Smooth muscle cell (in vitro differentiated cells): ENCODE results near the gene IVD. TPM values are rescaled to one million over a fixed set of nuclear protein-coding genes. Genes with fewer than 3 reads are reported as not detected.

ENCODE experiments used
- DNase-seq: peaks from one replicate; lab custom pipeline; 2025; ENCODE audit not compliant: unreplicated experiment; lab: John Stamatoyannopoulos, UW
- H2AFZ ChIP-seq: fragments of 200-600 bp; sonication (generic); 2 replicates; pipeline ENCODE4 v1.6.0; 2016; ENCODE audit warnings: antibody characterized with exemption, low read depth, mild to moderate bottlenecking
- H3F3A ChIP-seq: fragments of 200-600 bp; sonication (generic); 2 replicates; pipeline ENCODE4 v1.6.0; 2017; ENCODE audit warnings: antibody characterized with exemption, low read depth
- H3K27ac ChIP-seq: fragments of 200-600 bp; sonication (generic); 2 replicates; pipeline ENCODE4 v1.5.1; 2016; ENCODE audit warnings: low read depth, mild to moderate bottlenecking
- H3K27me3 ChIP-seq: fragments of 200-600 bp; sonication (generic); 2 replicates; pipeline ENCODE4 v1.6.1; 2016; ENCODE audit warnings: low read depth, mild to moderate bottlenecking
- H3K36me3 ChIP-seq: fragments of 200-600 bp; sonication (generic); 2 replicates; pipeline ENCODE4 v1.5.1; 2016; ENCODE audit warnings: low read depth
- H3K4me1 ChIP-seq: fragments of 200-600 bp; sonication (generic); 2 replicates; pipeline ENCODE4 v1.5.1; 2016; ENCODE audit warnings: low read depth
- H3K4me2 ChIP-seq: fragments of 200-600 bp; sonication (generic); 2 replicates; pipeline ENCODE4 v1.6.0; 2016; ENCODE audit warnings: mild to moderate bottlenecking
- H3K4me3 ChIP-seq: fragments of 200-600 bp; sonication (generic); 2 replicates; pipeline ENCODE4 v1.5.1; 2016; ENCODE audit warnings: mild to moderate bottlenecking
- H3K79me2 ChIP-seq: fragments of 200-600 bp; sonication (generic); 2 replicates; pipeline ENCODE4 v1.6.0; 2016; ENCODE audit warnings: low read depth, mild to moderate bottlenecking
- H3K9ac ChIP-seq: fragments of 200-600 bp; sonication (generic); 2 replicates; pipeline ENCODE4 v1.6.0; 2016; ENCODE audit warnings: low read depth
- H3K9me3 ChIP-seq: fragments of 200-600 bp; sonication (generic); replicated peaks from 2 replicates; pipeline ENCODE4 v1.5.1; 2016; ENCODE audit warnings: low read depth
- H4K20me1 ChIP-seq: fragments of 200-600 bp; sonication (generic); 2 replicates; pipeline ENCODE4 v1.6.0; 2016; ENCODE audit warnings: low read depth
- CTCF ChIP-seq: fragments of 200-600 bp; sonication (generic); IDR thresholded peaks from 2 replicates; pipeline ENCODE4 v1.5.1; 2017; ENCODE audit warnings: borderline replicate concordance, mild to moderate bottlenecking, antibody characterized with exemption; ENCODE audit not compliant: insufficient read depth, poor library complexity, severe bottlenecking
- WGBS: methylation state at CpG from one replicate; pipeline ENCODE4 v1.1.7; 2016; ENCODE audit warnings: low lambda C conversion rate; 5-methylcytosine and 5-hydroxymethylcytosine counted together
- polyA plus RNA-seq: library from polyadenylated mRNA; unstranded; fragments of >200 nt; fragmentation: Nextera tagmentation; extraction: Ambion mirVana; gene quantifications from 2 replicates; pipeline ENCODE4 v1.2.1, GENCODE V29; 2016
- total RNA-seq: library from RNA; depleted of rRNA; stranded (reverse); fragments of >200 nt; gene quantifications from 2 replicates; pipeline ENCODE4 v1.2.3, GENCODE V29; 2014

IVD gene
- total and polyA plus RNA-seq, 2 experiments from 2014 or later, result 17.4 to 37.8 TPM

DNA sequence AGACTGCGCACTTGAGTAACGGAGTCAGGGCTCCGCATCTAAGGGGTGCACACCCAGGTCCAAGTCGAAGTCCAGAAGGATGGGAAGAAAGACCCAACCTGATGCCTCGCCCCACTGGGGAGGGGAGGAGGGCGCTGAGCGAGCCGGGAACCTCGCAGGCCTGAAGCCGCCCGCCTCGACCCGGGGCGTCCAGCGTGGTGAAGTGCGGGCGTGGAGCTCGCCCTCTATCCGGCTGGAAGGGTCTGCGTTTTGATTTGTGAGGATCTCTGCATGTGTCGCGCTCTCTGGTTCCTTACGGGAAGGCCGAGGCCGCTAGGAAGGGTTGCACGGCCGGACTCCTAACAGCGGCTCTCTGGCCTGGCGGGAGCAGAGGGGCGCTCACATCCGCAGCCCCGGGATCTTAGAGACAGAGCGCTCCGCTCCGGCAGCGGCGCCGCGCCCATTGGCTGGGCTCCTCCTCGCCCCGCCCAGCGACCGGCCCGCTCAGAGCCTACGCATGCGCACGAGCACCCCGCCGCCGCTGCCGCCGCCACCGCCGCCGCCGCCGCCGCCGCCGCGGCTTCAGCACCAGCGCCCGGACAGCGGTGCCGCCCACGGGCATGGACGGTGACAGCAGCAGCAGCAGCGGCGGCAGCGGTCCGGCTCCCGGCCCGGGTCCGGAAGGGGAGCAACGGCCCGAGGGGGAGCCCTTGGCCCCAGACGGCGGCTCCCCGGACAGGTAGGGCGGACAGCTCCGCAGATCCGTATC, 47.7 kb upstream of the IVD start, which contains the start of gene DISP2:
Gene DISP2, plus strand, starts transcription at position 497 of the 748 bp plus-strand sequence. Its CDS starts 103 bp downstream, at position 600.
- DNase-seq, result peak; percentile 82
- Histone ChIP-seq H3F3A (no peaks in the 10 kb centered on the region), H3K4me1 (no peaks in the 10 kb centered on the region), H4K20me1 (no peaks in the 10 kb centered on the region), H3K9me3 (no peaks in the 10 kb centered on the region), H2AFZ (peak within 1 kb of the TSS; percentile 98), H3K4me3 (peak within 1 kb of the TSS; percentile 59), H3K36me3 (no peaks in the 10 kb centered on the region), H3K27me3 (peaks cover 12% of the 10 kb centered on the region), H3K27ac (no peak within 1 kb of the TSS), H3K9ac (no peak within 1 kb of the TSS), H3K79me2 (no peaks in the 10 kb centered on the region), H3K4me2 (peak within 1 kb of the TSS; percentile 96)
- WGBS, result 5% methylated on average over 69 of the region's 82 CpGs
- no peak for TF ChIP-seq CTCF

DNA sequence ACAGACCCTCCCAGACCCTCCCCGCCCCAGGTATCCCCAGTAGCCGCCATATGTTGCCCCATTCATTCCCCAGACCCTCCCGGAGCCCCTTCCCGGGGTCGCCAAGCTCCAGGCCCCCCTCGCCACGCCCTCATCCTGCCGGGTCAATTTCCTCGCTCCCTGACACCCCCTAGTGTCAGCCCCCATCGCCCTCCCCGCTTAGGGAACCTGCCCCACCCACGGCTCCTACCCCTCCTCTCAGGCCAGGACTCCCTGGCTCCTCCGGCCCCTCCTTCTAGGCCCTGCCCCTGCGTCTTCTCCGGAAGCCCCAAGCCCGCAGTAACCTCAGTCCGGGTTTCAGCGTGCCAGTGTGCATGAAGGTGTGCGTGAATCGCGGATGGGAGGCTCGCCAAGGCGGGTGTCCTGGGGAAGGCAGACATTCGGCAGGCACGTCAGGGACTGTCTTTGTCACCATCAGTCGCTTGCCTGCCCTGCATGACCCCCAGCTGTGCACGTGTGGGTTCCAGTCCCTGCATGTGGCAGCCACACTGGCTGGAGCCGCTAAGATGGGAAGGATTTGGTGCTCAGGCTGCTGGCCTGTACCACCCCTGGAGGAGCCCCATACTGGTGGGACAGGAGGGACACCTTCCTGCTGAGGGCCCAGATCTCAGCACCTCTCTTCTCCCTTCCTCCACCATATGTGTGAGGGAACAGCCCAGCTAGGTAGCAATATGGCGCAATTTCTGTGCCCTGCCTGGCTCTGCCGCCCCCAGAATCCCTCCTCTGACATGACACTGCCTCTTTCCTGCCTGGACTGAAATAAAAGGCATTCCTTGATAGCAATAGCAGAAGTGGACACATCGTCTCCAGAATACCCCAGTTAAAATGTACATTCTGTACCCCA, 46.9 kb upstream of the IVD start:
- no peaks in the 10 kb centered on the region for H3K79me2 ChIP-seq
- H3K9me3 ChIP-seq, result no peaks in the 10 kb centered on the region
- no peaks in the 10 kb centered on the region for H4K20me1 ChIP-seq
- no peak for DNase-seq
- H3K27ac ChIP-seq, result no peak overlapping the region
- peak overlapping the region; percentile 56 for H3K4me3 ChIP-seq
- H3K4me1 ChIP-seq, result no peaks in the 10 kb centered on the region
- no peak overlapping the region for H3K9ac ChIP-seq
- peak overlapping the region; percentile 87 for H3K4me2 ChIP-seq
- WGBS, result 19% methylated on average over 18 of the region's 31 CpGs
- H3K36me3 ChIP-seq, result no peaks in the 10 kb centered on the region
- no peak for TF ChIP-seq CTCF
- H3K27me3 ChIP-seq, result peaks cover 12% of the 10 kb centered on the region
- no peaks in the 10 kb centered on the region for H3F3A ChIP-seq
- no peak overlapping the region for H2AFZ ChIP-seq

- 69% methylated on average over 4 of the region's 4 CpGs for WGBS
- Histone ChIP-seq H3K4me3 (no peak overlapping the region), H3K79me2 (no peaks in the 10 kb centered on the region), H2AFZ (no peak overlapping the region), H3K27ac (no peak overlapping the region), H3F3A (no peaks in the 10 kb centered on the region), H3K4me1 (no peaks in the 10 kb centered on the region), H3K9ac (no peak overlapping the region), H3K4me2 (no peak overlapping the region), H4K20me1 (no peaks in the 10 kb centered on the region), H3K27me3 (peaks cover 12% of the 10 kb centered on the region), H3K9me3 (no peaks in the 10 kb centered on the region), H3K36me3 (no peaks in the 10 kb centered on the region)
- no peak for TF ChIP-seq CTCF
- DNase-seq, result no peak
Measured at GRCh38 chr15:40360015-40360414, 45.6 kb upstream of the IVD start.
